Measurements from ENCODE around the gene FFAR3.

DNA sequence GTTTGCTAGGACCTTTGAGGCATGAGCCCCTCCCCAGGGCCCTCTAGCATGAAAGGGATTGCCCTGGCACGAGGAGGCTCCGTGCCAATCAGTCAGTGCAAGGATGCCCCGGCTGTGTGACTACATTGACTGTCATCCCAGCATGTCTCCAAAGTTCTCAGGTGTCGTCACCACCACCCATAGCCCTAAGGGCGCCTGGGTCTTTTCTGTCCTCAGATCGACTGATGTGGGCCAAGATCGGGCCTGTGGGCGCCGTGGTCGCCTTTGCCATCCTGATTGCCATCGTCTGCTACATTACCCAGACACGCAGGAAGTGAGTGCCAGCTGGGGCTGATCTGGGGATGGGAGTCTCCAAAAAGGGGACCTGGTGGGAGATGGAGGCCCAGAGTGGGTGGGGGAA lies 47.9 kb upstream of the FFAR3 start:
- TF ChIP-seq CTCF (IDR thresholded peaks at IDR 0.05) (no peak), EP300 (IDR thresholded peaks at IDR 0.05) (no peak), POLR2A (IDR thresholded peaks at IDR 0.05) (no peak)
